HEK293 (cell line): ENCODE results near the gene ADD1.

Source experiments
- CTCF ChIP-seq: fragments of 450-650 bp; formaldehyde crosslinking; IDR thresholded peaks from 2 replicates; pipeline ENCODE4 v1.5.1; 2016; ENCODE audit warnings: missing biosample characterization, missing genetic modification characterization
- MYNN ChIP-seq: fragments of 450-650 bp; formaldehyde crosslinking; IDR thresholded peaks from 2 replicates; pipeline ENCODE4 v1.5.1; 2016; ENCODE audit warnings: missing biosample characterization, missing genetic modification characterization, borderline replicate concordance
- REST ChIP-seq: fragments of 450-650 bp; formaldehyde crosslinking; IDR thresholded peaks from 2 replicates; pipeline ENCODE4 v1.5.1; 2016; ENCODE audit warnings: missing biosample characterization, missing genetic modification characterization
- ZNF112 ChIP-seq: fragments of 450-650 bp; formaldehyde crosslinking; IDR thresholded peaks from 2 replicates; pipeline ENCODE4 v1.5.0; 2017; ENCODE audit warnings: missing biosample characterization, missing genetic modification characterization
- ZNF132 ChIP-seq: fragments of 450-650 bp; formaldehyde crosslinking; IDR thresholded peaks from 2 replicates; pipeline ENCODE4 v1.5.1; 2017; ENCODE audit warnings: missing biosample characterization, missing genetic modification characterization, borderline replicate concordance
- ZNF416 ChIP-seq: fragments of 450-650 bp; formaldehyde crosslinking; IDR thresholded peaks from 2 replicates; pipeline ENCODE4 v1.5.1; 2016; ENCODE audit warnings: missing biosample characterization, missing genetic modification characterization

DNA sequence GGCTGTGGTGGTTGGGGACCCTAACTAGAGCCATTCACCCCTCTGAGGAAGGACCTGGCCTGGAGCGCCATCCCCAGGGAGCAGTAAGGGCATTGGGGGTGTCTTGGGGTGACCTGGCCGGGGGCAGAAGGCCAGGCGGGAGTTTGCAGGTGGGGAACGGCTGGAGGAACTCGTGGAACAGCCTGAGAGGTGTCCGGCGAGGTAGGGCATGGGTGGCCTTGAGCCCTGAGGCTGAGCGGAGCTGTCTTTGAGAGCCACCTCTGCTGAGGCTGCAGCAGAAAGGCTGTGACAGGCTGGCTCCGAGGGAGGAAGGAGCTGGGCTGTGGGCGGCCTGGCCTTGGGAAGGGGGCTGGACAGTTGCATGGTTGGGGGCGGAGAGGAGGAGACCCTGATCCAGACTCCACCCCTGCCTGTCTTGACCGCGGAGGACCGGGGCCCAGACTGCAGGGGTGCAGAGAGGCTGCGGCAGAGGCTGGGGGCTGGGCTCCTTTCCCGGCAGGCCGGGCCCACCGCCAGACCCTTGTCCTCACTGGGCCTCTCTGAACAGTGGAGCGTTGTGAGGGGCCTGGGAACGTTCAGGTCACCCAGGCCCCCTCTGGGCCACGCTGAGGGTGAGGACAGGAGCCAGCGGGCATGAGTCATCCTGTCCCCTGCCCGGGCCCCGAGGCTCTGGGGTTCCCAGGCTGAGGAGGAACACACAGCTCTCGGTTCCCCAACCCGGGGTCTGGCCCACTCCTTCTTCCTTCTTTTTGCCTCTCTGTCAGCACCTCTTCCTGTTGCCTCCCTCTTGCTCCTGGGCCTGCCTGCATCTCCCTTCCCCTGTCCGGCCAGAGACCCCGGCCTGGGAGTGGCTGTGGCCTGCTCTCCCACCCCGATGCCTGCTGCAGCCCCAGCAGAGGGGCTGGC lies 42.7 kb upstream of the ADD1 start:
- TF ChIP-seq ZNF132 (tag by site-specific recombination) (no peak), CTCF (tag by site-specific recombination) (no peak), ZNF416 (no peak), MYNN (tag by site-specific recombination) (no peak), ZNF112 (tag by site-specific recombination) (no peak), REST (tag by site-specific recombination) (no peak)
